Activated naive CD4-positive, alpha-beta T cell treated with Interleukin-2 at 50 U/mL for 16 hours (primary cell): ENCODE measurements around the gene PLCD1.
A peak's percentile ranks its signal among the peaks of the same experiment; 100 is the strongest.
"Not testable (repeated sequence)": the region's sequence is repeated elsewhere in the genome, so short reads cannot be mapped to it uniquely, and the experiment has no call there.

Experiments used
- DNase-seq: peaks from one replicate; pipeline ENCODE4 v3.0.0-alpha.2; 2020

The PLCD1 gene

GRCh38 chr3:37984051-37984450 is 45.4 kb downstream of the PLCD1 start:
- DNase-seq: no peak

DNA sequence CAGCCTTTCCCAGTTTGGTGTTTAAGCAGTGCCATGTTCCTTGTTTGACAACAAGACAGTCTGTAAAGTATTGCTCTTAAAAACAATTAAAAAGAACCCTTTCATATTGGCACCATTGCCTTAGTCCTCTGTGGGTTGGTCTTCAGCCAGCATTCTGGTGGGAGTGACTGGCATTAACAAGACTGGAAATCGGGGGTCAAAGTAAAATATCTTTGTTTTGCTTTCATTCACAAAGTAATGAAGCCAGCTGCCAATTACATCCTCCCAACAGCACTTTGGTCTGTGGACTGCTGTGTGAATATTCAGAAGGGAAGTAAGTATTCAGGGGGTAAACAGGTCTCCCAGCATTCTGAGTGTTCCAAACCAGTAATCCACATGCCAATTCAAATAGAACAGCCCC is 47.1 kb downstream of the PLCD1 start:
- DNase-seq: no peak

DNA sequence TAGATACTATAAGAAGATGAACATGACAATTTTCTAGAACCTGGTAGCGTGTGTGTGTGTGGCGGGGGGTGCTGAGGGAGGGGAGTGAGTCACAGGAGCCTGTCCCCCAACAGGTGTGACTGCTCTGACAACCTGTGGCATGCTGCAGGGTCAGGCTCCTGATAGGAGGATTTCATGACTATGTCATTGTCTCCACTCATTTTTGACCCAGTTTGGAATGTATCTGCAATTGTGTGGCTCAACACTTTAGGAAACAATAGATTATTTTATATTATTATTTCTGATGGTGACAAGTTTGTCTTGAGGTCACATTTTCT is 48.1 kb downstream of the PLCD1 start:
- DNase-seq: no peak

GRCh38 chr3:37980462-37981347 is 48.7 kb downstream of the PLCD1 start:
- no peak for DNase-seq

DNA sequence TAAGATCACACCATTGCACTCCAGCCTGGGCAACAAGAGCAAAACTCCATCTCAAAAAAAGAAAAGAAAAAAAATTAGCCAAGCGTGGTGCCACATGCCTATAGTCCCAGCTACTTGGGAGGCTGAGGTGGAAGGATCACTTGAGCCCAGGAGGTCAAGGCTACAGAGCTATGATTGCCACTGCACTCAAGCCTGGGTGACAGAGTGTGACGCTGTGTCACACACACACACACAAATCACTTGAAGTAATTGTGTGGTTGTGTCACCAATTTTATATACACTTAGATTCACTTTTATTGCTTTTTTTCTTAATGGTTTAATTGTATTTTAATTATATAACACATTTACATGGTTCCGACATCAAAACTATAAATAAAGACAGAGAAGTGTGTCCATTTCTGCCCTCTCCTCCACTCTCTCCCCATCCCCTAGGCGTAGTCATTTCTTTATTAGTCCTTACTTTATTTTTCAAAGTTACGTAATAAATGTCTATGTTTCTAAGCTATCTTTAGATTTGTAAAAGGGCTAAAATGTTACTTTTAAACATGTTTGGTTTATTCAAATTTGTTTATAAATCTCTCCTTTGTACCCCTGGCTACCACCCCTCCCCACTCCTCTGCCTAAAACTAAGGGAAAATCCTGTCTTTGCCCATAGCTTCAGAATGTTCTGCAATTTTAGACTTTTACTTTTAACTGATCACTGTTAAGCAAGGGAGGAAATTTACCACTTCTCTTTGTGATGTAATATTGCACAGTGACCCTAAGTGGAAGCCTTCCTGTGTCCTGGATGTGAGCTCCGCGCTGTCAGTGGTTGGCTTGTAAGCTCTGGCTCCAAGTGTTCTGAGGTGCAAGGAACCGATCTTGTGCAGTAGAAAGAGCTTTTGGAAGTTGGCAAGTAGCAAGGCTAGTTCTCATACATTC is 49.6 kb downstream of the PLCD1 start:
- DNase-seq: no peak

DNA sequence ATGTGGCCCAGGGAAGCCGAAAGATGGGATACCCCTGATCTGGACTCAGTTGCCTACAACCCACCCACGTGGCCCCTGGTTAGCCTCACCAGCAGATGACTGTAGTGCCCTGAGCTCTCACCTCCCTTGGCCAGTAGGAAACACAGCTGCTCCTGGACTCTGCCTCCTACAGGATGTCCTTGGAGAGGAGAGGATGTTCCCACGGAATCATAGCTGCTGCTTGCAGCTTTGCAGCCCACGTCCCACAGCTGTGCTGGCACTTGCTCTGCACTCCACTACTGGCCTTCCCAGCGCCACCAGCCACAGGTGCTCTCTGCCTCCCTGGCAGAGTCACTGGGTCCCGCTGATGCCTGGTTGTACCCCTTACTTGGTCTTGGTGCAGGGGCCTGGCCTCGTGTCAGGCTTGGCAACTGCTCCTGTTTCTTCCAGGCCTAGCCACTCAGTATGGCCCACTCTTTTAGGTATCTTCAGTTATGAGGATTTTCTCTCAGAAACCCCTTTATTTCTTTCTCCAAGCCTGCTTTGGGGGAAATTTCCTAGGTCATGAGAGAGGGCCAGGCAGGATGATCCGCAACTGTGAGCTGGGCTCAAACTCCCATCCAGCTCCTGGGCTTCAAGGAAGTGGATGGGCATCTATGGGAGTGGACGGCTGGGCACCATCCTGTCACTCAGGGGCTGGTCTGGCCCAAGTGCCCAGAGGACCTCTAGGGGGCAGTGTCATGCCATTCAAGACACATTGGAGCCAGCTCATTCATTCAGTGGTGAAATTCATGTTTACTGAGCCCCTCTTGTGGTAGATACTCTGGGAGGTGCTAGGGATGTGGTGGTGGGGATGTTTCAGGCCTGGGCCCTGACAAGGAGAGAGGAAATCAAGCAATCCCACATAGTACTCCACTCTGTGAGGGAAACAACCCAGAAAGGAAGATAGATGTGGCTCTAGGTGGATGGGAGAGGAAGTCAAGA is 55.0 kb downstream of the PLCD1 start:
- peak; percentile 68 for DNase-seq

GRCh38 chr3:37973246-37974054 is 56.0 kb downstream of the PLCD1 start:
- DNase-seq: no peak

DNA sequence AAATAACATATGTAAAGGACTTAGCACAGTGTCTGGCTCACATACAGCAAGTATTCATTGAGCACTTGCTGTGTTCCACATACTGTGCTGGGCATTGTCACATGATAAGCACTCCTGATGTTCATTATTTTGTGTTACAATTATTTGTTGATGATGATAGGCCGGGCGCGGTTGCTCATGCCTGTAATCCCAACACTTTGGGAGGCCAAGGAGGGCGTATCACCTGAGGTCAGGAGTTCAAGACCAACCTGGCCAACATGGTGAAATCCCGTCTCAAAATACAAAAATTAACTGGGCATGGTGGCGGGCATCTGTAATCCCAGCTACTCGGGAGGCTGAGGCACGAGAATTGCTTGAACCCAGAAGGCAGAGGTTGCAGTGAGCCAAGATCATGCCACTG is 57.4 kb downstream of the PLCD1 start:
- DNase-seq: not testable (repeated sequence)

- no peak for DNase-seq
These were observed 58.0 kb downstream of the PLCD1 start for GRCh38 chr3:37971467-37971866.

GRCh38 chr3:37970802-37971201 is 58.6 kb downstream of the PLCD1 start:
- DNase-seq: no peak

GRCh38 chr3:37969596-37970100 is 59.8 kb downstream of the PLCD1 start:
- no peak for DNase-seq

DNA sequence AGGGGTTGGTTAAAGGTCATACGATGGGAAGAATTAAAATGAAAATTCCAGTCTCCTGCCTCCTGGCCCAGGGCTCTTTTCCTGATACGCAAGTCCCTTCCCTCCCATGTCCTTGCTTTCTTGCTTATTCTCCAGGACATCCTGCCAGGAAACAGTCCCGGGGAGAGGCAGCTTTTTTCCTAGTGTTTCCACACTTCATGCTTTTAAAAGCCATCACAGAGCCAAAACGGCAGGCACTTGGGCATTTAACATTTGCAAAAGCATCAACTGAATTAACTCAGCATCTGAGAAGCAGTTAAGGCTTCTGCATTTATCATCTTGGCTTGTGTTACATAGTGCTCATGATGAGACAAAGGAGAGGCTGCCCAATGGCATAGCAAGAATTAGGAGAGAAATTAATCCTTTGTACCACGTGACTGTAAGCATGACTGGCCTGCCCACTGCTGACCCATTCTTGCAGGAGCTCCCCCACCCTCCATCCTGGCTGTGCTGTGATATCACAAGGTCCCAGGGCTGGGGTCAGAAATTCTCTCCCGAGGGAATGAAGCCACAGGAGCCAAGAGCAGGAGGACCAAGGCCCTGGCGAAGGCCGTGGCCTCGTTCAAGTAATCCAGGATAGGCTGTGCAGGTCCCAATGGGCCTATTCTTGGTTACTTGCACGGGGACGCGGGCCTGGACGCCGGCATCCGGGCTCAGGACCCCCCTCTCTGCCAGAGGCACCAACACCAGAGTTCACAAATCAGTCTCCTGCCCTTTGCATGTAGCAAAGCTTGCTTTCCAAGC is 60.4 kb downstream of the PLCD1 start:
- no peak for DNase-seq

DNA sequence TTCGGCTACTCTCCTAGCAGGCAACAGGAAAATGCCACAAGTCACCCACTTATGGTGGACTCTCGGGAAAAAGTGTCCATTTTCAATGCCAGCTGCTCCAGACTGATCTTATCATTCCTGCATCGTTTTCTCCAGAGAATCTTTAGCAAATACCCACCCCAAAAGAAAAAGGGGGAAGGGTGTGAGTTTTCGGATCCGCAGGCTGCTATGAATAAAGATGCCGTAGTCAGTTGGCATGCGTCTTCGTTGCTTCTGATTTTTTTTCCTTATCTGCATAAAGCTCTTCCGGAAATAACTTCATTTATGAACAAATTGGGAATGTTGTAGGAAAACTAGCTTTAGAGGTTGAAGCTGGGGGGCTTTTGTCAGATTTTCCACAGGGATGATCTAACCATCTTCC is 61.2 kb downstream of the PLCD1 start:
- DNase-seq: no peak

- DNase-seq: peak; percentile 56
These were observed 62.1 kb downstream of the PLCD1 start for GRCh38 chr3:37967260-37967881.

DNA sequence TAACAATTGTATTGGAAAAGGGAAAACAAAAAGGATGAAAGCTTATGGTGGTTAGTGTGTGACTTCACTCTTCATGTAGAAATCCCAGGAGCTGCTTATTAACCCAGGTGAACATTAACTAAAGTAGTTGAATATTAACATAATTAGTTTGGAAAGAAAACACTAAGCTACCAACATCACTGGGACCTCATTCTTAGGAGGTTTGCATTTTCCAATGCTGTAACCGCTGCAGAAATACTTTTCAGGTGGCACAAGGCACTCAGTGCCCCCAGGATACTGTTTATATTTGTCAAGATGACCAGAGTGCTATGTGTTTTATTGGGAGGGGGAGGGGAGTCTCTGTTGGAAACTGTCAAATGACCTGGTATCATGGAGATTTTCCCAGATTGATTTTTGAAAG is 64.7 kb downstream of the PLCD1 start:
- no peak for DNase-seq

- DNase-seq: no peak
These were observed 65.3 kb downstream of the PLCD1 start for GRCh38 chr3:37964146-37964545.

- no peak for DNase-seq
These were observed 65.8 kb downstream of the PLCD1 start for GRCh38 chr3:37963635-37964034.

DNA sequence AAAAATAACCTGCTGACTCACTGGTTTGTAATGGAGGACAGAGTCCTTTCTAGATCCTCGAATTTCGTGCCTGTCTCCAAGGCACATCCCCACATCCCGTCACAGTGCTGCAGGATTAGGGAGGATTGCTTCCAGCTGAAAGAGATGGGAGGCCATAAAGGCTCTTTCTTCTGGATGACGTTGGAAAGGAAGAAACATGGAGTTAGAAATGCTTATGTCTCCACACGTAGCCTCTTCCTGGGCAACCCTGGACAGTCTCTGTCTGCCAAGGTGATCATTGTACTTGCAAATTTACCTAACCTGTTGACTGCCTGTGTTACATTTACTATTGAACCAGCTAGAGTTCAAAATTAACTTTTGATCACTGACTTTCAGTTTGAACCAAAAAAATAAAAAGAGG is 66.4 kb downstream of the PLCD1 start:
- DNase-seq: no peak

DNA sequence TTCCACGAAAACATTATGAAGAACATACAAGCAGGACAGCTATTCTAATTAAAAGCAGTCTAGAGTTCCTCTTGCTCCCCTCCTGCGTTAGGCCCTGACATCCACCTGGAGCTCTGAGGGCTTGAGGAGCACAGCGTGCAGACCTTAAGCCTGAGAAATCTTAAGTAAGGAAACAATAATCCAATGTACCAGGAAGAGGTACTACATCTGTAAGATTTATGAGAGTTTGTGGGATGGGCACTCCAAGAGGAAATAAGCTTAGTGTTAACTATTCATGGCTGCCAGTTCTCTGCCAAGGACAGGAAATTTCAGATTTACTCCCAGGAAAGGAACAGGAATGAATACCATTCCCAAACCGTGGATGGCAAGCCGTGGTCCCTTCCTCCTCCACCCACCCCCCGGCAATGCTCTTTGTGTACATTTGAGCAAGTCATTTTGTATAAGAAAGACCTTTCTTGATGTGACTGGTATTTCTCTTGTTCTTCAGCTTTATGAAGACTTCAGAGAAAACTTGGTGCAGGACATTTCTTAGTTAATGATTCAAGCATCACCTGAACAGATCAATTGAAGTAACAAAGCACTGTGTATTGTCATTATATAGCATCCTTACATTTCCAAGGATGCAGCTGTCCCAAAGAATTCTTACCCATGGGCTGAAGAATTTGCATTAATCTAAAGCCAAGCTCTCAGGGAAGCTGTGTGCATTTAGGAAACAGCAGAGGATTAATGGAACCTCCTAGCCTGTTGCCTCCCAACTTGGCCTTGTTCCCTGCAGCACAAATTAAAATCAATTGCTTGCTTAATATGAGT is 67.6 kb downstream of the PLCD1 start:
- DNase-seq: no peak

- no peak for DNase-seq
These were observed 71.9 kb downstream of the PLCD1 start for GRCh38 chr3:37957539-37957936.
